ENCODE data around the gene HSF2BP.
"Not testable (repeated sequence)": the region's sequence is repeated elsewhere in the genome, so short reads cannot be mapped to it uniquely, and the experiment has no call there.

The HSF2BP gene

GRCh38 chr21:43572446-43572845 lies 86.8 kb downstream of the HSF2BP start:
- no peaks in the 10 kb centered on the region for H3K27me3 ChIP-seq (replicated peaks)
- H3K36me3 ChIP-seq (replicated peaks) = no peaks in the 10 kb centered on the region
- TF ChIP-seq CTCF (IDR thresholded peaks at IDR 0.05; ENCODE audit: low read depth, low read length, missing control alignments) = no peak
- in situ Hi-C loops (cut with HindIII; ENCODE audit: low pct_ligation_motif_present, low sequenced_read_pairs) = no loop called here
- no peak for DNase-seq
- H3K27ac ChIP-seq = no peak overlapping the region
- H3K4me3 ChIP-seq (ENCODE audit: low read depth, low read length) = no peak overlapping the region

GRCh38 chr21:43571976-43572375 lies 87.3 kb downstream of the HSF2BP start:
- Histone ChIP-seq H3K4me3 (ENCODE audit: low read depth, low read length) (no peak overlapping the region), H3K27me3 (replicated peaks) (no peaks in the 10 kb centered on the region), H3K27ac (no peak overlapping the region), H3K36me3 (replicated peaks) (no peaks in the 10 kb centered on the region)
- TF ChIP-seq CTCF (IDR thresholded peaks at IDR 0.05; ENCODE audit: low read depth, low read length, missing control alignments) = no peak
- in situ Hi-C loops (cut with HindIII; ENCODE audit: low pct_ligation_motif_present, low sequenced_read_pairs) = no loop called here
- no peak for DNase-seq

- H3K36me3 ChIP-seq (replicated peaks); in situ Hi-C loops (cut with HindIII; ENCODE audit: low pct_ligation_motif_present, low sequenced_read_pairs); H3K27me3 ChIP-seq (replicated peaks); H3K4me3 ChIP-seq (ENCODE audit: low read depth, low read length); H3K27ac ChIP-seq; DNase-seq: not testable (repeated sequence)
Observed at GRCh38 chr21:43570195-43570594, 89.1 kb downstream of the HSF2BP start.

- H3K27me3 ChIP-seq (replicated peaks); in situ Hi-C loops (cut with HindIII; ENCODE audit: low pct_ligation_motif_present, low sequenced_read_pairs); H3K27ac ChIP-seq; H3K36me3 ChIP-seq (replicated peaks); DNase-seq; H3K4me3 ChIP-seq (ENCODE audit: low read depth, low read length): not testable (repeated sequence)
Observed at GRCh38 chr21:43562451-43562850, 96.8 kb downstream of the HSF2BP start.

- H3K27ac ChIP-seq; H3K27me3 ChIP-seq (replicated peaks); H3K4me3 ChIP-seq (ENCODE audit: low read depth, low read length); in situ Hi-C loops (cut with HindIII; ENCODE audit: low pct_ligation_motif_present, low sequenced_read_pairs); H3K36me3 ChIP-seq (replicated peaks); DNase-seq: not testable (repeated sequence)
Observed at GRCh38 chr21:43540561-43540960, 118.7 kb downstream of the HSF2BP start.

- H3K27ac ChIP-seq; H3K27me3 ChIP-seq (replicated peaks); H3K4me3 ChIP-seq (ENCODE audit: low read depth, low read length); H3K36me3 ChIP-seq (replicated peaks); DNase-seq; in situ Hi-C loops (cut with HindIII; ENCODE audit: low pct_ligation_motif_present, low sequenced_read_pairs): not testable (repeated sequence)
Observed at GRCh38 chr21:43522495-43523131, 136.7 kb downstream of the HSF2BP start.

GRCh38 chr21:43517701-43518100 lies 141.6 kb downstream of the HSF2BP start:
- H3K27ac ChIP-seq; DNase-seq; H3K36me3 ChIP-seq (replicated peaks); H3K4me3 ChIP-seq (ENCODE audit: low read depth, low read length); H3K27me3 ChIP-seq (replicated peaks); in situ Hi-C loops (cut with HindIII; ENCODE audit: low pct_ligation_motif_present, low sequenced_read_pairs): not testable (repeated sequence)

GRCh38 chr21:43516860-43517627 lies 142.2 kb downstream of the HSF2BP start:
- in situ Hi-C loops (cut with HindIII; ENCODE audit: low pct_ligation_motif_present, low sequenced_read_pairs); H3K27me3 ChIP-seq (replicated peaks); H3K36me3 ChIP-seq (replicated peaks); H3K27ac ChIP-seq; H3K4me3 ChIP-seq (ENCODE audit: low read depth, low read length); DNase-seq: not testable (repeated sequence)

GRCh38 chr21:43516295-43516847 lies 142.9 kb downstream of the HSF2BP start:
- H3K27ac ChIP-seq; H3K27me3 ChIP-seq (replicated peaks); DNase-seq; H3K4me3 ChIP-seq (ENCODE audit: low read depth, low read length); in situ Hi-C loops (cut with HindIII; ENCODE audit: low pct_ligation_motif_present, low sequenced_read_pairs); H3K36me3 ChIP-seq (replicated peaks): not testable (repeated sequence)

- H3K27me3 ChIP-seq (replicated peaks); H3K27ac ChIP-seq; H3K36me3 ChIP-seq (replicated peaks); in situ Hi-C loops (cut with HindIII; ENCODE audit: low pct_ligation_motif_present, low sequenced_read_pairs); H3K4me3 ChIP-seq (ENCODE audit: low read depth, low read length); DNase-seq: not testable (repeated sequence)
Observed at GRCh38 chr21:43514834-43515233, 144.5 kb downstream of the HSF2BP start.

- in situ Hi-C loops (cut with HindIII; ENCODE audit: low pct_ligation_motif_present, low sequenced_read_pairs); H3K27me3 ChIP-seq (replicated peaks); H3K36me3 ChIP-seq (replicated peaks); DNase-seq; H3K27ac ChIP-seq; H3K4me3 ChIP-seq (ENCODE audit: low read depth, low read length): not testable (repeated sequence)
Observed at GRCh38 chr21:43513023-43513422, 146.3 kb downstream of the HSF2BP start.

GRCh38 chr21:43511209-43511608 lies 148.1 kb downstream of the HSF2BP start:
- H3K27ac ChIP-seq; H3K36me3 ChIP-seq (replicated peaks); H3K4me3 ChIP-seq (ENCODE audit: low read depth, low read length); DNase-seq; in situ Hi-C loops (cut with HindIII; ENCODE audit: low pct_ligation_motif_present, low sequenced_read_pairs); H3K27me3 ChIP-seq (replicated peaks): not testable (repeated sequence)

Measured in brain microvascular endothelial cell (primary cell).